ENCODE data around the gene GALNT14.
"Not testable (repeated sequence)": the region's sequence is repeated elsewhere in the genome, so short reads cannot be mapped to it uniquely, and the experiment has no call there.

Gene GALNT14, protein sequence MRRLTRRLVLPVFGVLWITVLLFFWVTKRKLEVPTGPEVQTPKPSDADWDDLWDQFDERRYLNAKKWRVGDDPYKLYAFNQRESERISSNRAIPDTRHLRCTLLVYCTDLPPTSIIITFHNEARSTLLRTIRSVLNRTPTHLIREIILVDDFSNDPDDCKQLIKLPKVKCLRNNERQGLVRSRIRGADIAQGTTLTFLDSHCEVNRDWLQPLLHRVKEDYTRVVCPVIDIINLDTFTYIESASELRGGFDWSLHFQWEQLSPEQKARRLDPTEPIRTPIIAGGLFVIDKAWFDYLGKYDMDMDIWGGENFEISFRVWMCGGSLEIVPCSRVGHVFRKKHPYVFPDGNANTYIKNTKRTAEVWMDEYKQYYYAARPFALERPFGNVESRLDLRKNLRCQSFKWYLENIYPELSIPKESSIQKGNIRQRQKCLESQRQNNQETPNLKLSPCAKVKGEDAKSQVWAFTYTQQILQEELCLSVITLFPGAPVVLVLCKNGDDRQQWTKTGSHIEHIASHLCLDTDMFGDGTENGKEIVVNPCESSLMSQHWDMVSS

GRCh38 chr2:31138037-31138962, at the start of gene GALNT14:
GALNT14 (minus strand) TSS chr2:31138440; CDS start chr2:31138086, 354 bp downstream.
- DNase-seq = no peak

GRCh38 chr2:31187166-31187565, 48.9 kb upstream of the GALNT14 start:
- no peak for DNase-seq

- DNase-seq = not testable (repeated sequence)
Measured at GRCh38 chr2:31183973-31184372, 45.7 kb upstream of the GALNT14 start.

- DNase-seq = no peak
Measured at GRCh38 chr2:31176742-31177141, 38.5 kb upstream of the GALNT14 start.

DNA sequence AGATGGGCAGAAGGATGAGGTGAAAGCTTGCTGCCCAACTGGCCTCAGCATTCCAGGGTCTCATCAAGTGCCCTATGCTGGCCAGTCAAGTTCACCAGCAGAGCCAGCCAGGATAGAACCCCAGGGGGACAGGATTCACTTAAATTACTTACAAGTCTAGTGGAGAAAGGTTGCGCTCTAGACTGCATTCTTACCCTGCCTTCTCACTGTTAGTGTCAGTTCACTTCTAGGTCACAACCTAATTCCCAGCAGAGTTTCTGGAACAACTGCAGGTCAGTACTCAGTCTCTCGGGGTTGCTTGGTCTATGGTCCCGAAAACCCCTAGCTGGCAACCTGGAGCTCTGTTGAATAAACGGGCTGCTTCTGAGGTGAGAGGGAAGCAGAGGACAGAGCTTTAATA, 32.9 kb upstream of the GALNT14 start:
- DNase-seq = no peak

- peak; percentile 30 for DNase-seq
Measured at GRCh38 chr2:31170071-31170698, 31.9 kb upstream of the GALNT14 start.

- no peak for DNase-seq
Measured at GRCh38 chr2:31168291-31168690, 30.1 kb upstream of the GALNT14 start.

DNA sequence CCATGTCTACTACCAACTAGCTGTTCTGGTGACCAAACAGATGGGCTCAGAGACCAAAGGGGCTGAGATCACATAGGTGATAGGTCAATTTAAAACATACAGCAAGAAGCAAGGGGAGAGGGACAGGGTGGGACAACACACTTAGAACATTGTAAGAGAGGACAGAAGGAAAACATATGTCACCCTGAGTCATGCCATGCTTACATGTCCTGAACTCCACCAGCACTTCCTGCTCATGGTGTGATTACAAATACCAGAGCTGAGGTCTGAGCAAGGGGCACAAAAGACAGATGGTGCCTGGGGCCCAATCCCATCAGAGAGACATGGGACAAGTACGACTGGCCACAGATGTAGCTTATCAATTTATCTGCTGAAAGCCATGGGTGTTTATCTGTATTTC, 28.7 kb upstream of the GALNT14 start:
- no peak for DNase-seq

- DNase-seq = no peak
Measured at GRCh38 chr2:31163011-31163539, 24.8 kb upstream of the GALNT14 start.

- no peak for DNase-seq
Measured at GRCh38 chr2:31161637-31162036, 23.4 kb upstream of the GALNT14 start.

- DNase-seq = no peak
Measured at GRCh38 chr2:31151501-31151900, 13.3 kb upstream of the GALNT14 start.

DNA sequence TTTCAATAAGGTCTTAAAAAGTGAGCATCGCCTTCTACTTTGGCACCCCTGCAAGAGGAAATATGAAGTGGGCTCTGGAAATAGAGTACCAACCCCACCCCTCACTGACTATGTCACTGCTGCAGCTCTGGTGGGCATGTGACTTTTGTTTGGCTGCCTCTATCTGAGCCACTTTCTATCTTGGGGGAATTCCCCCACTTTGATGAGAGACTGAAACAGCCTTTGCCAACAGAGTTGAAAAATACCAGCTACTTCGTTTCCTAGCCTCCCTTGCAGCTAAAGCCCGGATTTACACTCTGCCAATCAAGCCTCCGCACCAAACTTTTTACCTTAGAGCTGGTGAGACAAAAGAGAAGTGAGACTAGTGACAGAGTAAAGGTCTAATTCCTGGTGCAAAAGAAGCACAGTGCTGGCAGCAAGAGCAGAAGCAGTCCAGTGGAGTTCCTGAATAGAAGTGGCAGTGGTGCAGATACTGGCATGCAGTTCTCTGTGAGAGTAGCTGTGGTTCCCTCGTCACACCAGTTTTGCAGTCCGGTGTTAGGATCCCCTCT, 12.0 kb upstream of the GALNT14 start:
- DNase-seq = no peak

DNA sequence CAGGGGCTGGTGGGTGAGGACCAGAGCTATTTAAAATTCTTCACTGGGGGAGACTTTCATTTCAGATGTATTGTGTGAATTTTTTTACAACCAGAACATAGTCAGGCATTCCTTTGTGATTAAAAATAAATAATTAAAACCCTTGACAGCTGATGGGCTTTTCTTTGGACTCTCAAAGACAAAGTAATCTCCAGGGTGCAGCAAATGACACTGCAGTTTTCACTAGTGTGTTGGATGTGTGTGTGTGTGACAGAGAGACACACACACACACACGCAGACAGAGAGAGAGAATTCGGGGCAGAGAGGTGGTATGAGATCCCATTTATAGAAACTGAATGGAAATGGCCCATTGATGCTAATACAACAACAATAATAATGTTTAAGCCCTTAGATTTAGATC, 10.3 kb upstream of the GALNT14 start:
- no peak for DNase-seq

DNA sequence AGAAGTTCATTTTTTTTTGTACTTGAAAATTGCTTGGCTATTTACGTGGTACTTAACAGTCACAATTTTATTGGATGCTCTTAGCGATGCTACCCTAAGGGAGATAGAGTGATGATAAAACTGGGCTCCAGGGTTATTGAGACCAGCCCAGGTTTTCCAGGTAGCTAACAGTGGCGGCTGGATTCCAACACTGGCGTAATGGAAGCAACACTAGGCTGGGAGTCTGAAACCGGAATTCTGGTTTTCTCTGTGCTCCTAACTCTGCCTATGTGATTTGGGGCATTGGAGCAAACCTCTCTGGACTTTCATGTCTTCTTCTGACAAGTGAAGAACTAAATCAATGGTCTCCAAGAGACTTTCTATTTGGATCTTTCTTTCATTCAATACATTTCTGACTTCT, 9.4 kb upstream of the GALNT14 start:
- no peak for DNase-seq

- DNase-seq = no peak
Measured at GRCh38 chr2:31142110-31142509, 3.9 kb upstream of the GALNT14 start.

- no peak for DNase-seq
Measured at GRCh38 chr2:31141443-31142085, 3.3 kb upstream of the GALNT14 start.

DNA sequence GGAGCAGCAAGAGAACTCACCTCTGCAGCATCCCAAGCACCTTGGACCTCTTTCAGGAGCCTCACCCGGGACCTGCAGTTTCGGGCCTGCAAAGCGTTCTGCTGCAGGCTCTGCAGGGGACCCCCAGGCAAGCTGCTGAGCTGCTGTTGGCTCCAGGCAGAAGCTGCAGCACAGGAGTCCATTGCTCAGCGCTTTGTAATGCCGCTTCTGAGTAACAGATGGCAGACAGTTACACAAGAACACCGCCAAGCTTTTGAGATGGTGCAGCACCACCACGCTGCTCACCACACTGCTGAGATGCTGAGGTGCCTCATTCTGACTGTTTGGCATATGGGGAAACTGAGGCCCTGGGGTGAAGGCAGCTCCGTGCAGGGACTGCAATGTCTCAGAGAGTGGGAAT, 1.9 kb upstream of the GALNT14 start:
- no peak for DNase-seq

- DNase-seq = no peak
Measured at GRCh38 chr2:31139671-31140070, 1.4 kb upstream of the GALNT14 start.

- no peak for DNase-seq
Measured at GRCh38 chr2:31137211-31138036, 816 bp downstream of the GALNT14 start.

DNA sequence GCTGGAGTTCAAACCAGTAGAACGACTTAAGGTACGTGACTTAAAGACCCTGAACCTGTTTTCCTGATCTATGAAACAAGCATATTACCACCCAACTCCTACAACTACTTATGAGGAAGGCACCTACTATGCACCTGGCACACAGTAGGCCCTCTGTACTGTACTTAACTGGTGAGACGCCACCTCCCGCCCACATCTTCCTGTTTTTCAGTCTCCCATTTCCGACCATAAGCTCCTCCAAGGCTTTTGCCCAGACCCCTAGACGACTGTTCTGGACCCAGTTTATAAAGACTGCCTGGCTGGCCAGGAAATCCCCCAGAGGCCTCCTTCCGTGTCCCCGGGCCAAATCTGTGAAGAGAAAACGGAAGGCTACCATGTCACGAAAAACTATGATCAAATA, 1.5 kb downstream of the GALNT14 start:
- DNase-seq = no peak

- no peak for DNase-seq
Measured at GRCh38 chr2:31136000-31136399, 2.2 kb downstream of the GALNT14 start.
